Cardiac fibroblast (primary cell): ENCODE measurements around the gene AMN.
"Not testable (repeated sequence)": the region's sequence is repeated elsewhere in the genome, so short reads cannot be mapped to it uniquely, and the experiment has no call there.

Experiments
- DNase-seq, 2 donors: peaks; one replicate each; pipeline versions ENCODE4 v3.0.0 to v3.0.0-alpha.2; 2010; ENCODE audit warnings: low read depth in 2 of 2
- H3K4me3 ChIP-seq, 2 donors: replicated peaks in 1 of 2; 1 replicate in 1 of 2; 2 replicates in 1 of 2; pipeline ENCODE4 v1.5.1; 2011; ENCODE audit warnings: low read depth in 2 of 2, low read length in 2 of 2, mild to moderate bottlenecking in 2 of 2, moderate library complexity in 1 of 2
- TF ChIP-seq, protein P1 (sequence below): IDR thresholded peaks from one replicate; pipeline ENCODE4 v1.5.1; 2011; ENCODE audit warnings: low read depth, mild to moderate bottlenecking, low read length, inconsistent platforms

AMN gene

GRCh38 chr14:102923925-102924486 is 1.5 kb downstream of the AMN start:
- no peak for DNase-seq
- H3K4me3 ChIP-seq = no peak overlapping the region
- TF ChIP-seq, protein P1, sequence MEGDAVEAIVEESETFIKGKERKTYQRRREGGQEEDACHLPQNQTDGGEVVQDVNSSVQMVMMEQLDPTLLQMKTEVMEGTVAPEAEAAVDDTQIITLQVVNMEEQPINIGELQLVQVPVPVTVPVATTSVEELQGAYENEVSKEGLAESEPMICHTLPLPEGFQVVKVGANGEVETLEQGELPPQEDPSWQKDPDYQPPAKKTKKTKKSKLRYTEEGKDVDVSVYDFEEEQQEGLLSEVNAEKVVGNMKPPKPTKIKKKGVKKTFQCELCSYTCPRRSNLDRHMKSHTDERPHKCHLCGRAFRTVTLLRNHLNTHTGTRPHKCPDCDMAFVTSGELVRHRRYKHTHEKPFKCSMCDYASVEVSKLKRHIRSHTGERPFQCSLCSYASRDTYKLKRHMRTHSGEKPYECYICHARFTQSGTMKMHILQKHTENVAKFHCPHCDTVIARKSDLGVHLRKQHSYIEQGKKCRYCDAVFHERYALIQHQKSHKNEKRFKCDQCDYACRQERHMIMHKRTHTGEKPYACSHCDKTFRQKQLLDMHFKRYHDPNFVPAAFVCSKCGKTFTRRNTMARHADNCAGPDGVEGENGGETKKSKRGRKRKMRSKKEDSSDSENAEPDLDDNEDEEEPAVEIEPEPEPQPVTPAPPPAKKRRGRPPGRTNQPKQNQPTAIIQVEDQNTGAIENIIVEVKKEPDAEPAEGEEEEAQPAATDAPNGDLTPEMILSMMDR = no peak

GRCh38 chr14:102924632-102925588 is 2.4 kb downstream of the AMN start:
- TF ChIP-seq, protein P1 = peak; percentile 19
- no peak overlapping the region for H3K4me3 ChIP-seq
- no peak for DNase-seq

DNA sequence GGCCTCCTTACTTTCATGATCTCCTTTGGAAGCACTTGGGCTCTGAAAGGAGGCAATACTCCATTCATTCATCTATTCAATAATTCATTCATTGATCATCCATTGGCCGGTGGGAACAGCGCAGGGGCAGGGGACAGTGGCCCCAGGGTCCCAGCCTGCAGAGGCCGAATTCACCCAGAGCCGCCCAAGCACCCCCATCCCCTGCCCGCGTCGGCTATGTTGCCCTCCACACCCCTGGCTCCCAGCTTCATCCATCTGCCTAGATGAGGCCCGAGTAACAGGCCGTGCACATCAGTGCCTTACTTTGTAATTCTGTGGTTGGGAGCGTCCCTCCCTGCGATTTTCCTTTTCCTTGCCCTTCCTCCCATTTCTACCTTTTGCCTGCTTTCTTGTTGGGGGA is 3.2 kb downstream of the AMN start:
- DNase-seq = no peak
- no peak overlapping the region for H3K4me3 ChIP-seq
- TF ChIP-seq, protein P1 = no peak

DNA sequence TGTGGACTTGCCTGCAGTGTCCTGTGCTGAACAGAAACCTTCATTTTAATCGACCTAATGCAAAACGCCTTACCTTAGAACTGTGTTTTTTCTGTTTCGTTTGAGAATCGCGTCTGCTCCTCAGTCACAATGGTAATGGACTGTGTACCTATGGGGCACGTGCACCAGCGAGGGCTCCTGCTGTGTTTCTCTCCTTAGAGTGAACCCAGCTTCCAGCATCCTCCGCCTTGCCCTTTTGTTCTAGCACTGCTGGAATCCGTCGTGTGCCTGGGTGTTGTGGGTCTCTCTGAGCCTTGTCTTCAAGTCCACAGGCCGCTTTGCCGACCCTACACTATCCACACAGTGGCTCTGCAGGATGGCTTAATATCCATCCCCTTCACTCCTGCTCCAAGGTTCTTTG is 3.6 kb downstream of the AMN start:
- no peak overlapping the region for H3K4me3 ChIP-seq
- TF ChIP-seq, protein P1 = no peak

GRCh38 chr14:102926840-102927239 is 4.4 kb downstream of the AMN start:
- DNase-seq = not testable (repeated sequence)

More for the DNA sequence above, 3.6 kb downstream of the AMN start:
- no peak for DNase-seq

DNA sequence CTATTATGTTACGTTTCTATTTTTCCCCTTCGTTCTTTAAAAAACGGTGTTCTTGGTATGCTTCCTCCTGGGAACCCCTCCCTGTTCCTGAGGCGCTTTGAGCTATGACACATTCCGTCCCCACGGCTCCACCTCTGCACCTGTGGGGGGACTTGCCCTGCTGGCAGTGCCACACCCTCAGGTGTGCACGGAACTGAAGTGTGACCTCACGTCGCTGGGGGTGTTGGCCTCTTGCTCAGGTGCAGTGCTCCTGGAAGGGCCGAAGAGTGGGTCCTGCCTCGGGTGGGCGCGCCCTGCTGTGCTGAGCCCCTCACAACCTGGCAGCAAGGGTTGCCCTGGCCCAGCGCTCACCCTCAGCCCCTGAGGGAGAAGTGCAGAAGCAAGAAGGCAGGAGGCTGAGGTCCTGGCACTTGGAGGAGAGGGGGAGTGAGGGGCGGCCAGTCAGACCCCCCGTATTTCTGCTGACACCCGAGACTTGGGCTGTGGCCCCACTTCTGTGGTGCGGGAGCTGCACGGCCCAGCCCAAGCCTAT is 4.9 kb downstream of the AMN start:
- no peak overlapping the region for H3K4me3 ChIP-seq

More at GRCh38 chr14:102926840-102927239, 4.4 kb downstream of the AMN start:
- H3K4me3 ChIP-seq = not testable (repeated sequence)

More for the DNA sequence above, 4.9 kb downstream of the AMN start:
- TF ChIP-seq, protein P1 = no peak
- DNase-seq = no peak
